HFF-Myc (cell line): ENCODE results near the gene TMSB15C.
A peak's percentile ranks its signal among the peaks of the same experiment; 100 is the strongest.

Experiments
- DNase-seq: peaks from one replicate; pipeline ENCODE4 v3.0.0-alpha.2; 2011; ENCODE audit warnings: low read depth; ENCODE audit errors: extremely low read depth
- H3K4me3 ChIP-seq: replicated peaks from 2 replicates; pipeline ENCODE4 v1.5.1; 2011; ENCODE audit warnings: low read depth, mild to moderate bottlenecking, control low read depth, low read length
- TF ChIP-seq, protein P1 (sequence below): IDR thresholded peaks from 2 replicates; pipeline ENCODE4 v1.5.1; 2012; ENCODE audit warnings: mild to moderate bottlenecking, low read depth, low read length, control low read depth; ENCODE audit errors: missing control alignments

The TMSB15C gene

GRCh38 chrX:104108955-104109354 lies 32.9 kb upstream of the TMSB15C start:
- TF ChIP-seq, protein P1, sequence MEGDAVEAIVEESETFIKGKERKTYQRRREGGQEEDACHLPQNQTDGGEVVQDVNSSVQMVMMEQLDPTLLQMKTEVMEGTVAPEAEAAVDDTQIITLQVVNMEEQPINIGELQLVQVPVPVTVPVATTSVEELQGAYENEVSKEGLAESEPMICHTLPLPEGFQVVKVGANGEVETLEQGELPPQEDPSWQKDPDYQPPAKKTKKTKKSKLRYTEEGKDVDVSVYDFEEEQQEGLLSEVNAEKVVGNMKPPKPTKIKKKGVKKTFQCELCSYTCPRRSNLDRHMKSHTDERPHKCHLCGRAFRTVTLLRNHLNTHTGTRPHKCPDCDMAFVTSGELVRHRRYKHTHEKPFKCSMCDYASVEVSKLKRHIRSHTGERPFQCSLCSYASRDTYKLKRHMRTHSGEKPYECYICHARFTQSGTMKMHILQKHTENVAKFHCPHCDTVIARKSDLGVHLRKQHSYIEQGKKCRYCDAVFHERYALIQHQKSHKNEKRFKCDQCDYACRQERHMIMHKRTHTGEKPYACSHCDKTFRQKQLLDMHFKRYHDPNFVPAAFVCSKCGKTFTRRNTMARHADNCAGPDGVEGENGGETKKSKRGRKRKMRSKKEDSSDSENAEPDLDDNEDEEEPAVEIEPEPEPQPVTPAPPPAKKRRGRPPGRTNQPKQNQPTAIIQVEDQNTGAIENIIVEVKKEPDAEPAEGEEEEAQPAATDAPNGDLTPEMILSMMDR, result no peak
- H3K4me3 ChIP-seq, result no peak overlapping the region
- no peak for DNase-seq

DNA sequence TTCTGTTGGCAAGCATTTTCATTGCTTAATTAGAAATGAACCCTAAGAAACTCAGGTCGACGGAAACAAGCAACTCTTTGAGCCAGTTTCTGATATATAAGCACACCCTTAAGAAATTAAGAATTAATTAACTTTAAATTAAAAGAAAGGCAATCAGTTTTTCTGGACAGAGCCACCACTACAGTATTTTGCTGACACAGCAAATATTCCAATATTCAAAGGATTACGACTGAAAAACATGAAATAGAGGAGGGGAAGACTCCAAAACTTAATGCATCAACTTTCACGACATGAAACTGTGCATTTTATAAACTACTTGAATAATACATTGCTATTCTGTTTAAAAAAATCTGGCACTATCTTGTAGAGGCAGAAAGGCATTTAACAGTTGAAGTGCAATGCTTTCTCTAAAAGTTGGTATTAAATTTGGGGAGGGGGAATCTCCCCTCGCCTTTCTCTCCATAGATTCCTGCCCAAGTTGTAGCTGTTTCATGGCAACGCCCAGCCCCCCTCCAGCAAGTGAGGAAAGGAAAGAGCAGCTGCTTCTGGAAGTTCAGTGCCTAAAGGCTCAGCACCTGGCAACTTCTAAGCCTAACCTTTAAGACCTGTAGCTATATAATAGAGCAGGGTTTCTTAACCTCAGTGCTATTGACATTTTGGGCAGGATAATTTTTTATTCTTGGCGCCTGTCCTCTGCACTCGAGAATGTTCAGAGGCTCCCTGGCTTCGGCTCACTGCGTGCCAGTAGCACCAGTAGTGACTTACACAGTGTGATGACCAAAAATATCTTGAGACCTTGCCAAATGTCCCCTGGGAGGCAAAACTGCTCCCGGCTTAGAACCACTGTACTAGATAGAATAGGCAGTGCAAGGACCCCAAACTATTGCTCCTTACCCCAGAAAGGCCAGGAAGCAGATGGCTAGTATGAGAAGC lies 29.6 kb upstream of the TMSB15C start:
- no peak overlapping the region for H3K4me3 ChIP-seq
- TF ChIP-seq, protein P1, result no peak
- DNase-seq, result no peak

DNA sequence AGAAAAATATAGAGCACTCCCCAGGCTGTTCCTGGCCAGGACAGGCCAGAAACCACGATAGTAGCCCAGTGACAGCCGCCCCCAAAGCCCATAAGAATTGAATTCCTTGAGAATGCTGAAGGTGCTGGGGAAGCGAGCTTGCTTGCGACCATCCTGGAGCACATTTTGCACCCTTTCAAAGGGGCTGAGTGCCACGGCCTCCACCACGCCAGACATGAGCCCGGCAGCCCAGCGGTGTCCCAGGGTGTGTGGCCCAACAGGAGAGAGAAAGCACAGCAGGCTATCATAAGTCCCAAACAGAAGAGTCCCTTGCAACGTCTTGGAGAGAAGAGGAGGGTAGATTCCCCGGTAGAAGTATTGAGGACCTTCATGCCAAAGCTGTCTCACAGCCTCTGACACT lies 28.6 kb upstream of the TMSB15C start:
- no peak for DNase-seq
- TF ChIP-seq, protein P1, result no peak
- H3K4me3 ChIP-seq, result no peak overlapping the region

GRCh38 chrX:104098919-104099318 lies 22.9 kb upstream of the TMSB15C start:
- no peak overlapping the region for H3K4me3 ChIP-seq
- TF ChIP-seq, protein P1, result no peak
- DNase-seq, result no peak

DNA sequence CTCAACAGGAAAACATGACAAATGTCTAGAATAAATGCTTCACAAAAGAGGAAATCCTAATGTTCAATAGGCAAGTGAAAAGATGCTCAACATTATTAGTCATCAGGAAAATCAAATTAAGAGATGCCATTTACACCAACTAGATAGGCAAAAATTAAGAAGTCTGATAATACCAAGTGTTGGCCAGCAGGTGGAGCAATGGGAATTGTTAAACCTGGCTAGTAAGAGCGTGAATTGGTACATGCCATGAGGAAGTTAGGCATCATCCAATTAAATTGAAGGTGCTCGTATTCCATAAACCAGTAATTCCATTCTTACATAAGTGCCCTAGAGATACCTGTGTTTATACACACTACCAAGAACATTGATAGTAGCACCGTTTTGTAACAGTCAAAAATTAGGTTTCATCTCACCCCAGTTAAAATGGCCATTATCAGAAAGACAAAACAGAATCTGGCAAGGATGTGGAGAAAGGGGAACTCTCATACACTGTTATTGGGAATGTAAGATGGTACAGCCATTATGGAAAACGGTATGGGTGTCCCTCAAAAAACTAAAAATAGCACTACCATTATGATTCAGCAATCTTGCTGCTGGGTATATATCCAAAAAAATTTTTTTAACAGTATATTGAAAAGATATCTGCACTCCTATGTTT lies 22.2 kb upstream of the TMSB15C start:
- H3K4me3 ChIP-seq, result no peak overlapping the region
- TF ChIP-seq, protein P1, result peak; percentile 42
- peak; percentile 42 for DNase-seq

GRCh38 chrX:104085919-104086318 lies 9.9 kb upstream of the TMSB15C start:
- TF ChIP-seq, protein P1, result no peak
- no peak overlapping the region for H3K4me3 ChIP-seq
- no peak for DNase-seq
